TTC549 (cell line): ENCODE measurements around the gene SLC6A13.

Experiments
- FAIRE-seq: peaks from 2 replicates; lab custom pipeline; 2012; peaks lifted over from hg19 to GRCh38; lab: Jason Lieb, UNC

Gene SLC6A13

DNA sequence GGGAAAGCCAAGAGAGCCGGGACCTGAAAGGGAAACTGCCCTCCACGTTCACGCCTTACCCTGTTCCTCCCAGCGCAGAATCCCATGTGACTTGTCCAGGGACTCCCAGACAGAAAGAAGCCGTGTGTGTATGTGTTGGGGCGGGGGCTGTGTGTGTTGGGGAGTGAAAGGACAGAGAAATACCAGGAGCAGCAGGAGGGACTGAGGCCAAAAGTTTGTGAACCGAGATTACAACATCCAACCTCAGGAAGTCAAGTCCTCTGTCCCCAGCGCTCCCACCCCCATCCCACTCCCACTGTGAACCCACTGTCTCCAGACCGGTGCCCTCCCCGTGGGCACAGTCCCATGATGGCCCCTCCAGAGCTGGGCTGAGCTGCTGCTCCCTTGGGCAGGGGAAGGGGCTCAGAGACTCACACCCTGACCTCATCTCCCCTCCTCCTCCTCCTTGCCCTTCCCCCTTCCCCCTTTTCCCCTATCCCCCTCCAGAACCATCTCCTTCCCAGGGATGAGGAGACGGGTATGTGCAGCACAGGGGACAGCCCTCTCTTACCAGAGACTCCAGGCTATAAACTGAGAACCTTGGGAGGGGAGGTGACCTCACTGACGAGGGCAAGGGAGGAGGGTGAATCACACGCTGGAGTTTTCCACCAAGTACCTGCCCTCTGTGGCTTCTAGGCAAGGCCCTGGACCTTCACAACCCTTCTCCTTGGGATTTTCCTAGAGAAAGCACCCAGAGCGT, 48.5 kb downstream of the SLC6A13 start, which contains the start of gene SLC6A12:
TSS of gene SLC6A12 (minus strand) at position 155 of the 739 bp plus-strand sequence. CDS start 4,171 bp downstream, outside the sequence.
- FAIRE-seq: no peak

DNA sequence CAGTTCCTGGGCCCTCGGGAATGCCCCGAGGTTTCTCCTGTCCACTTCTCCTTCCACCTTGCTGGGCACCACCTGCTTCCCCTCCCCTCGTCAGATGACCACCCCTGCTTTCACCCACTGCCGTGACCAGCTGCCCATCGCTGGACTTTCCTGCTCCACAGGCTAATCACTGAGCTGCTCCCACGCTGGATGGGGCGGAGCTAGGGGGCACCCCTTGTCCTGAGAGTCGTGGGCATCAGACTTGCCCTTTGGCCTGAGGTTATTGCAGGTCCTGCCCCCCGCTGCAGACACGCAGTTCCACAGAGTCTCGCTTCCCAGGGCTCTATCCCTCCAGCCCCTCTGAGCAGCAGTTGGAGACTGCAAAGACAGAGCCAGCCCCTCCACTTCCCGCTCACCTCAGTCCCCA, 49.1 kb downstream of the SLC6A13 start:
- no peak for FAIRE-seq

DNA sequence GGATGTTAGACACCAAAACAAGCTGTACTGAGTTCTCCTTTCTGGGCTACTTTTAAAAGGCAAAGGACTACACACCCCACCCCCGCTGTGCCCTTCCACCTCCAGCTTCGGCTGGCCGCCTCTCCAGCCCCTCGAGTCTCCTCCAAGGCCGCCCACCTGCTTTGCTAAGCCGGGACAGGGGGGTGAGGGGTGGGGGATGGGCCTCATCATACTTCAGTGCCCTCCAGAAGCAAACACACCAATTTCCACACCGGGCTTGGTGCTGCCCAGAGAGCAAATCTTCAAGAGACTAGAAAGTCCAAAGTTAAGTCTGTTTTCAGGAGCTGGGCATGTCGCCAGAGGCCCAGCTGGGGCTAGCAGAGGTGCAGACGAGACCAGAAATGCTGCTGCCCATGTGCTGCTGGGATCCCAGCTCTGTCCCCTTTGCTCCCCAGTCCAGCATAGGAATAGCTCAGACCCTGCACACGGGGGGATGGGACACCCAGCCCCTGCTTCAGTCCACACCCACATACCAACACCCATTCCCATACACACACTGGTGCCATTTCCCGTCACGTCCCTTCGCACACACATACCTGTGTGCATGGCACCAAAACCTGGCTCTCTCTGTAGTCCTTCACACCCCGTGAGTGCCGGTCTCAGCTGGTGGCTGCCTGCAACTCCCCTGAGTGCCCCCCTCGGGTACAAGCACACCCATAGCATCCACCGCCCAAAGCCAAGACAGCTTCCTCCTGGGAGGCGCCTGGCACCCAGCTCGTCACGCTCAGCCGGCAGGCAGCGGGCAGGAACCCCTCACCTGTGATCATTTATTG, 49.7 kb downstream of the SLC6A13 start:
- no peak for FAIRE-seq

- FAIRE-seq: no peak
Measured at GRCh38 chr12:212415-212714, 50.3 kb downstream of the SLC6A13 start.

DNA sequence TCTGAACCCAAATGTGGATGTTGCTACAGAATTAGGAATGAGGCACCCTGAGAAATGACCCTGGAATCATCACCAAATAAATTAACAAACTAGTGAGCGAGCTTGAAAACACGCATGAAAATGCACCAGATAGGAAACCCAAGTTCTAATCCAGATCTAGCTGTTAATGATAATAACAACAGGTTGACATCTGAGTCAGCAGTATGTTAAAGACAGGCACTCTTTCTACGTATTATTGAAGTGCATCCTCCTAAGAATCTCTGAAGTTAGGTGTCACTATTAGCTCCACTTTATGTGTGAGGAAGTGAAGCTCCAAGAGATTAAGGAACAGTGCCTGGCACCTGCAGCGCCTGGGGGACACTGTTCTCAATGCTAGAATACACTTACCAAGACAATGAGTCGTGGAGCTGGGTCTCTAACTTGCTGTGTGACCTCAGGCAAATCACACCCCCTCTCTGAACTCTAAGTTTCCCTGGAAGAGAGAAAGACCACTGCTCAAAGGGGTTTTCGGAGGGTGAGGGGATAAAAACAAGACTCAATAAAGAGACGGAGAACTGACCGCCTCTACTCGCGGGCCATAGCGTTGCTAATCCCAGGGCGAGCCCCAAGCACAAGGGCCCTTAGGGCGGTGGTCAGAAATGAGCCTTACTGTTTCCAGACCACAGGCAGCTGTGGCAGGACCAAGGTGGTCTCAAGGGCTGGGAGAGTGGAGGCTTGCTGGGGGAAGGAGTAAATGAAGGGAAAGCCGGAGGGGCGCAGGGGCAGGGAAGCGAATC, 50.8 kb downstream of the SLC6A13 start:
- no peak for FAIRE-seq

- no peak for FAIRE-seq
Measured at GRCh38 chr12:211142-211465, 51.5 kb downstream of the SLC6A13 start.

DNA sequence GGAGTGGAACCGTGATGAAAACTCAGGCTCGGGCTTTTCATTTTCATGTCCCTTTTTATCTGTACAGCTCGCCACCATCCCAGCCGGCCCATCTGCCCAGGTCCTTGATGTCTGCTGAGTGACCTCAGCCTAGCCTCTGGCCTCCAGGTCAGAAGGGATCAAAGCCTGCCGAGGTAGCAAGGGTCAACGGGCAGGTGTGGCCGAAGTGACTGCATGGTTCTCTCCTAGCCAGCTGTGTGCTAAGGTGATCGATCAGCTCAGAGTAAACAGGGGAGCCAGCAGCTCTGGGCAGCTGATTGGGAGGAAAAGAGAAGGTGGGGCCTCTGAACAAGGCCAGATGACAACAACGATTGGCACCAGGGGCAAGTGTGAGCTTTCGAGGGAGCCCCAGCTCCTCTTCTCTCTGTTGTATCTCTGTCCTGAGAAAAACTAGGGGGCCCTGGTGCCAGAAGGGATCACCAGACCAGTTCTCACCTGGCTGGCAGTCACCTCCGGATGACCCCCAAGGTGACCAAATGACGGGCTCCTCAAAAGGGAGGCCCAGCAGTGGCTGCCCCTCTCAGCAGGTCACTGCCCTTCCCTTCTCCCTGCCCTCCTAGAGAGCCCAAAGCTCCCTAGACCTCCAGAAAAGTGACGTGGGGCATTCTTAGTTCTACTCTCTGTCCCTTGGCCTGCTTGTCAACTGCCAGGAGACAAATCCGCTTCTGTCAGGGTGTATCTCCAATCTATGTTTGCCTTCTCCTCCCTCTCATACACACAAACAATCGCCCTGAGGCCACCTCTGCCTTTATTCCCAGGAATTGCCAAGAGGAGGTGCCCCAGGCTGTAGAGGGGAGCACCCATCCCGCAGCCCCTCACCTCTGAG, 52.1 kb downstream of the SLC6A13 start:
- FAIRE-seq: no peak

DNA sequence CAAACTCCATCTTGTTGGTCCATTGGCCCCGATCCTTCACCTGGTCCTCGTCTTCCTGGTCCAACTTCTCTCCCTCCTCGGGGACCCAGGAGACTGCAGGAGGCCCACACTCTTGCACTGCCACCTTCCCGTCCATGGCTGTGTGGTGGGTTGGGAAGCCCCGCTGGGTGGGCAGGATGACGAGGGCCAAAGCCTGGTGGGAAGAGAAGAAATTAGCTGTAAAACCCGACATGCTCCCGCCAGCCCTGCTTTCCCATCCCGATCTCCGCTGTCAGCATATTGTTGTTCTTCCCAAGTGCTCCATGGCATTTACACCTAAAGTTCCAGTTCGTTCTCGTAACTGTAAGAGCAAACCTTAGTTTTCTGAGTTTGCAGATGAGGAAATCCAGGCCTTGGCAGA, 52.8 kb downstream of the SLC6A13 start:
- FAIRE-seq: no peak

DNA sequence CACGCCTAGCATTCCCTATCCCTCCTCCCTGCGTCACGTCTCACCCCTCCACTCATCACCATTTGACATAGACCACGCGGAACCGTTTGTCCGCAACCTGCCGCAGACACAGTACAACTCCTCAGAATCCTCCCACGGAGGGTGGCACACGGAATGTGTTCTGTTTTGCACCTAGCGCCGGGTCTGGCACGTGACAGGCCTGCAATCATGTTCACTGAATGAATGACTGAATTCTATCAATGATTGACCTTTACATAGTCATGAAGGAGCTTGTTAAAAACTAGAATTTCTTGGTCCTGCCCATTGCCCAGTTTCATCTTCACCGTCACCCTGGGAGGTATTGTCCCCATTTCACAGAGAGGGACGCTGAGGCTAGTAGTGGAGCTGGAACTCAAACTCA, 53.4 kb downstream of the SLC6A13 start:
- FAIRE-seq: no peak

- no peak for FAIRE-seq
Measured at GRCh38 chr12:208813-209212, 53.8 kb downstream of the SLC6A13 start.

DNA sequence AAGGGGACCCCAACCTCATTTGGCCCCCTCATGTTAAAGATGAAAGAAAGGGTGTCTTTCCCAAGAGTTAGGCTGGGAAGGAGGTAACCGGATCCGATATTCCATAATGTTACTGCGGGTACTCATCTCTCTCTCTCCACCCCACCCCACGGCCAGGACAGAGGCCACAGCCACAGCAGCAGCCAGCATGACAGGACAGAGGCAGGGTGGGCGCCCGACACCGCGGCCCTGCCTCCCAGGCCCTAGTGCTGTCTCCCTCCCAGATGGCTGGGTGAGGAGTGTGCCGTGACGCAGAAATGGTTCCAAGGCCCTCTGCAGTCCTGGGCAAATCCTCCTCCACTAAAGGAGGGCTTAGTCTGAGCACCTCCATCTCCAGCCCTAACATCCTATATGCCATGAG, 54.8 kb downstream of the SLC6A13 start:
- no peak for FAIRE-seq

DNA sequence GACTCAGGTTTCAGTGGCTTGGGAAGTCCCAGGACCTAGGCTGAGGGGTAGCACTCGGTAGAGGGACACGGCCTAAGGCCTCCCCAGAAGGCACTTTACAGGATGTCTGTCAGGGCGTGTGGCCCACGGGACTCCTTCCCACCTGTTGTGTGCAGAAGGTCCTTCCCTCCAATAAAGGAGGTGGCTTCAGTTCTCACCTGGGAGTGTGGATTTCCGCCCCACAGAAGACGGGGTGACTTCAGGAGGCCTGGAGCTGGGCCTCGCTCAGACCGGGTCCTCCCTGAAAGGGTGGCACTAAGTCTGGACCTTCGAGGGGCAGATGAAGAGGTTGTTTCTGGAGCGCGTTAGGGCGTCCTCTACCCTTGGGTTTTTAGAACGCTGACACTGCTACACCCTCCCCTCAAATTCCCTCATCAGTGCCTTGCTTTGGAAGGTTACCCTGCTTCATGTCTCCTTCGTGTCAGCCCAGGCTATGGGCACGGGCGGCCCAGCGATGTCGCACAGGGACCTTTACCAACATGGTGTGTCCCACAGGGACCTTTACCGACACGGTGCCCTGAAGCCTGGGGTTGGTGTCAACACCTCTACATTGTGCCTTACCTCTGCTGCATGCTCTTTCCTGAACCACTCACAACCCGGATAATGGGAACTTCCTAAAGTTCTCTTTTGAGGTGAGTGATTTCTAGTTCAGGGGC, 55.7 kb downstream of the SLC6A13 start:
- FAIRE-seq: no peak

DNA sequence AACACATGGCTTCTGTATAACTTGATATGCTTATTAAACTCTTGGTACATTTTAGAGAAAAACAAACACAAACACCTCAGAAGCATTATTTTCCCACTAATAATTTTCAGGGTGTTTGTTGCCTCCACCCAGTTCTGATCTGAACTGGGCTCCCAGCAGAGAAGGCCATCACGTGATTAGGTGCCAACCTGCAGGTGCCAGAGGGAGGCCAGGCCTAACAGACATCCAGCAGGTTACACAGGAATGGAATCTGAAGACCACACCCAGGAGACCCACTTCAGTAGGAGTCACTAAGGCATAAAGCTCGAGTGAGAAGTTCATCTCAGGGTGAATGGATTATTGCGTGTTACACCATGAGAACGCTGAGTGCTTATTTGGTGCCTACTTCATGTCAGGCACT, 57.6 kb downstream of the SLC6A13 start:
- FAIRE-seq: no peak

GRCh38 chr12:204261-204678, 58.4 kb downstream of the SLC6A13 start:
- no peak for FAIRE-seq

GRCh38 chr12:203462-204260, 59.0 kb downstream of the SLC6A13 start:
- FAIRE-seq: no peak

GRCh38 chr12:203074-203461, 59.6 kb downstream of the SLC6A13 start:
- FAIRE-seq: no peak

GRCh38 chr12:202081-202731, 60.4 kb downstream of the SLC6A13 start:
- no peak for FAIRE-seq

DNA sequence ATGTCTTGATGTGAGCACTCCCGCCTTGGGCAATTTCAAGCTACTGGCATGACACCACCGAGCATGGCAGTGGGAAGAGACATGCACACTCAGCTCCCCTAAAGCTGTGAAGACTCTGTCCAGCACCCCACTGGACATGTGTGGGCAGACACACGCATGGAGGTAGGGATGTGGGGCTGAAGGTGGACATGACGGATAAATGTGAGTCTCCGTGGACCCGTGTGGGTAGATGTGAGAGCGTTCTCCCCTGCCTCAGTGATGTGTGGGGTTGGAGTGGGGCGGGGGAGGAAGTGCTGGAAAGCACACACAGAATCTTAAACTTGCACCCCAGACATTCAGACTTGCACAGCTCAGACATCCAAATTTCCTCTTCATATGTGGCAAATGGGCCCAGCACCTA, 61.3 kb downstream of the SLC6A13 start:
- FAIRE-seq: no peak

DNA sequence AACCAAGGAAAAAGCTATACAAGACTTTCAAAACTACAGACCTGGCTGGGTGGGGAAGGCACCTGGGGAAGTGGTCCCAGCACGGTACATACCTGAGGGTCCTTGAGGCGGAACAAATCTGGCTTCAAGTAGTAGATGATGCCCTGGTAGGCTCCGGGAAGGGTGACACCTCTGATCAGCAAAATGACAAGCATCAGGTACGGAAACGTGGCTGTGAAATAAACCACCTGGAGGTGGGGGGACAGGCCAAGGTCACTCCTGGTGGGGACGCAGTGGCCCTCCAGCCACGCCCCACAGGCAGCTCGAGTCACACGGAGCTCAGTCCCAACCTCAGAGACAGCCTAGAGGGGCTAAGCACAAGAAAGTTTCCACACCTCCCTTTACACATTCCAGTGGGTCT, 63.9 kb downstream of the SLC6A13 start:
- FAIRE-seq: no peak
